GM13976 (cell line): ENCODE measurements around the gene FCER1G.

ENCODE experiments used
- DNase-seq: peaks from one replicate; pipeline ENCODE4 v3.0.0; 2012; ENCODE audit warnings: low spot score
- CTCF ChIP-seq: IDR thresholded peaks from 2 replicates; pipeline ENCODE4 v1.5.1; 2012; ENCODE audit warnings: borderline replicate concordance, mild to moderate bottlenecking; ENCODE audit not compliant: insufficient read depth; ENCODE audit errors: extremely low read depth, missing control alignments, control extremely low read depth
- in situ Hi-C: fragments of 300-500 bp; cut with MboI; formaldehyde crosslinking; loops from one replicate; pipeline ENCODE4 v1.12.0; 2022; ENCODE audit warnings: low sequenced_read_pairs, mixed read lengths, inconsistent platforms; ENCODE audit not compliant: unreplicated experiment

FCER1G gene

GRCh38 chr1:161229896-161230295 is 14.8 kb downstream of the FCER1G start:
- no peak for DNase-seq
- TF ChIP-seq CTCF, result no peak
- in situ Hi-C loops, result loop anchor here (10.0 kb wide), 1 partner anchor 145 kb away; no protein-coding TSS in a partner anchor

GRCh38 chr1:161230762-161231161 is 15.7 kb downstream of the FCER1G start:
- TF ChIP-seq CTCF, result no peak
- no peak for DNase-seq
- in situ Hi-C loops, result no loop called here

- in situ Hi-C loops, result no loop called here
- TF ChIP-seq CTCF, result no peak
- no peak for DNase-seq
Observed at GRCh38 chr1:161233102-161233501, 18.0 kb downstream of the FCER1G start.

GRCh38 chr1:161235957-161236775 is 21.1 kb downstream of the FCER1G start:
- in situ Hi-C loops, result no loop called here
- DNase-seq, result no peak

GRCh38 chr1:161238039-161238473 is 23.0 kb downstream of the FCER1G start, which contains the start of gene NR1I3:
TSS of gene NR1I3 (minus strand) at chr1:161238203. CDS start at chr1:161236565, 1,638 bp downstream.
- no peak for TF ChIP-seq CTCF
- DNase-seq, result no peak
- in situ Hi-C loops, result no loop called here

More at GRCh38 chr1:161235957-161236775, 21.1 kb downstream of the FCER1G start:
- TF ChIP-seq CTCF, result no peak

GRCh38 chr1:161241682-161242081 is 26.6 kb downstream of the FCER1G start:
- DNase-seq, result no peak

More at GRCh38 chr1:161241682-161242081, 26.6 kb downstream of the FCER1G start:
- in situ Hi-C loops, result no loop called here
- TF ChIP-seq CTCF, result no peak
